GM12878 (cell line): ENCODE results near the gene SMARCD3. TPM values are rescaled to one million over a fixed set of nuclear protein-coding genes. Genes with fewer than 3 reads are reported as not detected.

Source experiments
- ATAC-seq: fragments of 200-7000 bp; cut with Tn5 transposase; 3 replicates; pipeline ENCODE4 v1.9.1; 2020; ENCODE audit warnings: mild to moderate bottlenecking, moderate library complexity
- BruUV-seq: library from RNA; stranded (reverse); fragments of 400-500 nt; replicated peaks from 2 replicates; lab custom pipeline; 2021; lab: Mats Ljungman, UMichigan
- CTCF ChIA-PET: fragments of 300-600 bp; sonication (Branson Sonifier 250); formaldehyde crosslinking; extraction: SDS; loops from one replicate; lab custom pipeline; 2021; ENCODE audit warnings: inconsistent platforms; lab: Yijun Ruan, JAX
- POLR2A ChIA-PET: fragments of 350-600 bp; formaldehyde crosslinking; extraction: SDS; loops from one replicate; lab custom pipeline; 2021; ENCODE audit warnings: inconsistent platforms; lab: Charles Lee
- RAD21 ChIA-PET: fragments of 300-600 bp; sonication (Branson Sonifier 250); formaldehyde crosslinking; loops from one replicate; lab custom pipeline; 2023; ENCODE audit warnings: antibody characterized with exemption; ENCODE audit not compliant: unreplicated experiment; lab: Charles Lee
- SMC1A ChIA-PET: fragments of 300-600 bp; sonication (Branson Sonifier 250); formaldehyde crosslinking; loops from one replicate; lab custom pipeline; 2023; ENCODE audit not compliant: unreplicated experiment, uncharacterized antibody; lab: Charles Lee
- DNase-seq: peaks from one replicate; pipeline ENCODE4 v3.0.0-alpha.2; 2011; ENCODE audit warnings: low read depth, low spot score
- FAIRE-seq: peaks from 3 replicates; lab custom pipeline; 2011; peaks lifted over from hg19 to GRCh38; lab: Jason Lieb, UNC
- H2AFZ ChIP-seq: 2 replicates; pipeline ENCODE4 v1.6.0; 2011; ENCODE audit warnings: low read depth, low read length, control low read depth; ENCODE audit not compliant: control insufficient read depth
- H3K27ac ChIP-seq: 2 replicates; pipeline ENCODE4 v1.5.1; 2011; ENCODE audit warnings: control low read depth; ENCODE audit not compliant: control insufficient read depth, insufficient read depth
- H3K27me3 ChIP-seq, 2 experiments: replicated peaks in 1 of 2; 2 replicates each; pipeline versions ENCODE4 v1.6.0 to v1.6.1; 2011; ENCODE audit warnings: low read length in 1 of 2; ENCODE audit not compliant: control insufficient read depth in 2 of 2, insufficient read depth in 2 of 2
- H3K36me3 ChIP-seq, 2 experiments: 2 replicates each; pipeline ENCODE4 v1.5.1; 2011; ENCODE audit warnings: low read length in 1 of 2; ENCODE audit not compliant: control insufficient read depth in 2 of 2, insufficient read depth in 2 of 2
- H3K4me1 ChIP-seq: 2 replicates; pipeline ENCODE4 v1.6.1; 2011; ENCODE audit warnings: mild to moderate bottlenecking, low read length, moderate library complexity, mixed read lengths; ENCODE audit not compliant: control insufficient read depth, insufficient read depth
- H3K4me2 ChIP-seq: 2 replicates; pipeline ENCODE4 v1.6.0; 2011; ENCODE audit warnings: control low read depth; ENCODE audit not compliant: control insufficient read depth, insufficient read depth
- H3K4me3 ChIP-seq: fragments of 200-600 bp; sonication (generic); 2 replicates; pipeline ENCODE4 v1.5.1; 2016
- H3K79me2 ChIP-seq: 2 replicates; pipeline ENCODE4 v1.6.0; 2011; ENCODE audit warnings: low read length; ENCODE audit not compliant: control insufficient read depth, insufficient read depth
- H3K9ac ChIP-seq: 2 replicates; pipeline ENCODE4 v1.8.0; 2011; ENCODE audit warnings: low read length, control low read depth, mixed read lengths; ENCODE audit not compliant: control insufficient read depth, insufficient read depth
- H3K9me3 ChIP-seq: replicated peaks from 3 replicates; pipeline ENCODE4 v1.5.1; 2011; ENCODE audit warnings: mild to moderate bottlenecking, low read length; ENCODE audit not compliant: control insufficient read depth, insufficient read depth
- H4K20me1 ChIP-seq: 2 replicates; pipeline ENCODE4 v1.6.0; 2011; ENCODE audit not compliant: control insufficient read depth, insufficient read depth
- ATF7 ChIP-seq: fragments of 450-650 bp; IDR thresholded peaks from 2 replicates; pipeline ENCODE4 v1.6.1; 2016; ENCODE audit warnings: low read depth, mild to moderate bottlenecking
- BACH1 ChIP-seq: fragments of 450-650 bp; IDR thresholded peaks from 2 replicates; pipeline ENCODE4 v1.6.1; 2017; ENCODE audit warnings: mild to moderate bottlenecking, borderline replicate concordance
- BMI1 ChIP-seq: fragments of 450-650 bp; IDR thresholded peaks from 2 replicates; pipeline ENCODE4 v1.6.1; 2016; ENCODE audit warnings: mild to moderate bottlenecking, moderate library complexity, borderline replicate concordance
- ESRRA ChIP-seq: IDR thresholded peaks from 2 replicates; pipeline ENCODE4 v1.6.1; 2012; ENCODE audit warnings: mild to moderate bottlenecking, low read length, improper control_type of control experiment
- FOXK2 ChIP-seq: fragments of 450-650 bp; IDR thresholded peaks from 2 replicates; pipeline ENCODE4 v1.6.1; 2017; ENCODE audit warnings: mild to moderate bottlenecking, moderate library complexity
- JUND ChIP-seq: IDR thresholded peaks from 2 replicates; pipeline ENCODE4 v1.6.1; 2012; ENCODE audit warnings: low read depth, mild to moderate bottlenecking, low read length, improper control_type of control experiment, moderate library complexity
- MTA2 ChIP-seq: fragments of 450-650 bp; IDR thresholded peaks from 2 replicates; pipeline ENCODE4 v1.6.1; 2016; ENCODE audit warnings: low read depth, mild to moderate bottlenecking, moderate library complexity
- NR2C2 ChIP-seq: IDR thresholded peaks from 2 replicates; pipeline ENCODE4 v1.6.1; 2011; ENCODE audit warnings: borderline replicate concordance, low read depth; ENCODE audit not compliant: control insufficient read depth, insufficient read length
- SMARCA5 ChIP-seq: fragments of 450-650 bp; IDR thresholded peaks from 2 replicates; pipeline ENCODE4 v1.6.1; 2017; ENCODE audit warnings: mild to moderate bottlenecking
- SRF ChIP-seq, 2 experiments: IDR thresholded peaks; 2 replicates each; pipeline ENCODE4 v1.6.1; 2011; ENCODE audit warnings: low read depth in 2 of 2, low read length in 2 of 2, mild to moderate bottlenecking in 1 of 2, moderate library complexity in 1 of 2
- TAF1 ChIP-seq: IDR thresholded peaks from 2 replicates; pipeline ENCODE4 v1.6.1; 2011; ENCODE audit warnings: mild to moderate bottlenecking, low read depth, low read length, borderline replicate concordance
- ZNF687 ChIP-seq: fragments of 450-650 bp; IDR thresholded peaks from 2 replicates; pipeline ENCODE4 v1.6.1; 2017; ENCODE audit warnings: mild to moderate bottlenecking, moderate library complexity
- WGBS: methylation state at CpG from one replicate; pipeline ENCODE4 v1.1.6; 2016; ENCODE audit warnings: low lambda C conversion rate; ENCODE audit not compliant: insufficient replicate concordance, insufficient coverage; ENCODE audit errors: missing lambda C conversion rate; 5-methylcytosine and 5-hydroxymethylcytosine counted together
- in situ Hi-C: fragments of 300-500 bp; cut with MboI; formaldehyde crosslinking; loops from 9 replicates; pipeline ENCODE4 v1.14.3; 2018; ENCODE audit warnings: mixed read lengths
- intact Hi-C: fragments of 100-400 bp; cut with micrococcal nuclease; formaldehyde crosslinking; loops from one replicate; pipeline ENCODE4 v1.14.2; 2022; ENCODE audit not compliant: unreplicated experiment
- polyA plus RNA-seq, 11 experiments: library from polyadenylated mRNA; depleted of rRNA in 4 of 11; unstranded in 6 of 11; stranded (reverse) in 5 of 11; fragments of >200 nt; fragmentation: Nextera tagmentation in 4 of 11; fragmentation: Illumina TruSeq in 1 of 11; extraction: Ambion mirVana in 4 of 11; extraction: Trizol in 1 of 11; gene quantifications; 1 replicate in 1 of 11; 2 replicates in 10 of 11; pipeline versions ENCODE4 v1.2.1 to v1.2.3, GENCODE V29; 2011 to 2016; ENCODE audit warnings: inconsistent platforms in 2 of 11, missing spikeins in 2 of 11, low read depth in 1 of 11
- total RNA-seq, 4 experiments: library from RNA; depleted of rRNA in 3 of 4; stranded (reverse); fragments of >200 nt in 3 of 4; fragmentation: Illumina TruSeq in 1 of 4; extraction: Trizol in 1 of 4; gene quantifications; 2 replicates each; pipeline versions ENCODE4 v1.2.1 to v1.2.3, GENCODE V29; 2013 to 2021
- TF ChIP-seq, protein P1 (sequence below): IDR thresholded peaks from 2 replicates; pipeline ENCODE4 v1.6.1; 2011; ENCODE audit warnings: low read depth, low read length, improper control_type of control experiment, borderline replicate concordance

The SMARCD3 gene
- total and polyA plus RNA-seq, 10 of the 15 experiments (the other 5 are each of a cell fraction or from before 2014, with no cell fraction given): 0.11 to 1.4 (median 0.16) TPM

GRCh38 chr7:151271699-151272355, 23.3 kb upstream of the SMARCD3 start:
- Histone ChIP-seq H3K27me3 (peaks cover 0 to 1% of the 10 kb centered on the region in 2 experiments; a peak in 2 of 4 replicates), H3K79me2 (no peaks in the 10 kb centered on the region), H3K4me2 (no peak overlapping the region), H4K20me1 (peaks cover 4% of the 10 kb centered on the region; the same call in 1 of the 2 replicates), H2AFZ (no peak overlapping the region), H3K4me1 (no peaks in the 10 kb centered on the region), H3K9me3 (no peaks in the 10 kb centered on the region), H3K36me3 (no peaks in the 10 kb centered on the region), H3K4me3 (no peak overlapping the region), H3K27ac (no peak overlapping the region), H3K9ac (no peak overlapping the region)
- ChIA-PET CTCF (interaction anchor here (0.6 kb wide), 1 partner anchor 1694 kb away, joined by 3 read pairs; no protein-coding TSS in a partner anchor), RAD21 (no interaction called here), SMC1A (no interaction called here), POLR2A (no interaction called here)
- FAIRE-seq: no peak
- BruUV-seq: no TSS peak
- TF ChIP-seq BACH1: no peak
- no peak for DNase-seq
- ATAC-seq: no peak
- intact Hi-C loops: no loop called here
- 19% methylated on average over 7 of the region's 7 CpGs for WGBS
- in situ Hi-C loops: no loop called here

DNA sequence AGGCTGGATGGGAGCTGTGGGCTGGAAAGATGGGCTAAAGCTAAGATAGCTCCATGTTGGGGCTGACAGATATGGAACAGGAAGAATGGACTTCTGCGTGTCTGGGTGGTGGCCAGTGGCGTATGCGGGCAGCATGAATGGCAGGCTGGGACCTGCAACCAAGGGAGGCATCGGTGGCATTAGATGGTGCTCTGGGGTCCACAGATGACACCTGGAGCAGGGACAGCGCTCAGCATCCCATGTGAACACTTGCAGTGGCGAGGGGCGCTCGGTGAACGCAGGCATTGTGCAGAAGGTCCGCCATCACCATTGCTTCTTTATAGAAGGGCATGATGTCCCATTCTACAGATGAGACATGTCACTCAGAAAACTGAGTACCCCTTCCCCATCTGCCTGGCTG, 21.0 kb upstream of the SMARCD3 start:
- WGBS: 48% methylated on average over 10 of the region's 10 CpGs
- Histone ChIP-seq H4K20me1 (peaks cover 4% of the 10 kb centered on the region; the same call in 1 of the 2 replicates), H3K27ac (no peak overlapping the region), H3K4me3 (no peak overlapping the region), H2AFZ (no peak overlapping the region), H3K4me1 (no peaks in the 10 kb centered on the region), H3K79me2 (no peaks in the 10 kb centered on the region), H3K9ac (no peak overlapping the region), H3K9me3 (no peaks in the 10 kb centered on the region), H3K4me2 (no peak overlapping the region), H3K36me3 (no peaks in the 10 kb centered on the region), H3K27me3 (no peaks in the 10 kb centered on the region; a peak in 2 of 4 replicates)
- RAD21 ChIA-PET: no interaction called here
- no peak for ATAC-seq
- CTCF ChIA-PET: interaction anchor here (2.1 kb wide), 1 partner anchor 25 kb away, joined by 5 read pairs; no protein-coding TSS in a partner anchor
- DNase-seq: no peak
- no peak for FAIRE-seq
- in situ Hi-C loops: no loop called here
- SMC1A ChIA-PET: no interaction called here
- no TSS peak for BruUV-seq
- POLR2A ChIA-PET: interaction anchor here (0.6 kb wide), 1 partner anchor 16 kb away, joined by 3 read pairs; no protein-coding TSS in a partner anchor
- intact Hi-C loops: no loop called here
- TF ChIP-seq TAF1 (no peak), SMARCA5 (no peak), NR2C2 (no peak), BMI1 (no peak), SRF (IDR thresholded peaks at IDR 0.05; ENCODE audit: low read depth in 2 of 2, low read length in 2 of 2) (no peak), MTA2 (no peak), ESRRA (no peak), JUND (no peak), ATF7 (no peak), ZNF687 (no peak), FOXK2 (no peak)
- TF ChIP-seq, protein P1, sequence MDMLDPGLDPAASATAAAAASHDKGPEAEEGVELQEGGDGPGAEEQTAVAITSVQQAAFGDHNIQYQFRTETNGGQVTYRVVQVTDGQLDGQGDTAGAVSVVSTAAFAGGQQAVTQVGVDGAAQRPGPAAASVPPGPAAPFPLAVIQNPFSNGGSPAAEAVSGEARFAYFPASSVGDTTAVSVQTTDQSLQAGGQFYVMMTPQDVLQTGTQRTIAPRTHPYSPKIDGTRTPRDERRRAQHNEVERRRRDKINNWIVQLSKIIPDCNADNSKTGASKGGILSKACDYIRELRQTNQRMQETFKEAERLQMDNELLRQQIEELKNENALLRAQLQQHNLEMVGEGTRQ: no peak
